Gastroesophageal sphincter (tissue), 3 donors: ENCODE measurements around the gene PPP6R3.

ENCODE experiments used
- CTCF ChIP-seq, 4 experiments: fragments of 200-600 bp in 2 of 4; fragments of 450-650 bp in 2 of 4; sonication (generic) in 1 of 4; IDR thresholded peaks; one replicate each; pipeline ENCODE4 v1.5.1; 2017 to 2019; ENCODE audit warnings: antibody characterized with exemption in 4 of 4, mild to moderate bottlenecking in 2 of 4, moderate library complexity in 2 of 4
- POLR2A ChIP-seq, 2 donors: fragments of 450-650 bp; IDR thresholded peaks; one replicate each; pipeline ENCODE4 v1.6.1; 2017; ENCODE audit warnings: antibody characterized with exemption in 2 of 2, mild to moderate bottlenecking in 2 of 2, moderate library complexity in 1 of 2
- POLR2AphosphoS5 ChIP-seq: sonication (generic); formaldehyde crosslinking; IDR thresholded peaks from one replicate; pipeline ENCODE4 v1.6.1; 2017; ENCODE audit warnings: antibody characterized with exemption

- TF ChIP-seq CTCF (IDR thresholded peaks at IDR 0.05) (no peak), POLR2A (IDR thresholded peaks at IDR 0.05) (no peak), POLR2AphosphoS5 (no peak)
These were observed 67.0 kb downstream of the PPP6R3 start for GRCh38 chr11:68527585-68527984.
